ENCODE data around the gene SPAG9. TPM values are rescaled to one million over a fixed set of nuclear protein-coding genes. Genes with fewer than 3 reads are reported as not detected.
A peak's percentile ranks its signal among the peaks of the same experiment; 100 is the strongest.

Gene SPAG9
- total RNA-seq, 4 donors from 2014 or later, result 37.0 to 131 (median 116) TPM

DNA sequence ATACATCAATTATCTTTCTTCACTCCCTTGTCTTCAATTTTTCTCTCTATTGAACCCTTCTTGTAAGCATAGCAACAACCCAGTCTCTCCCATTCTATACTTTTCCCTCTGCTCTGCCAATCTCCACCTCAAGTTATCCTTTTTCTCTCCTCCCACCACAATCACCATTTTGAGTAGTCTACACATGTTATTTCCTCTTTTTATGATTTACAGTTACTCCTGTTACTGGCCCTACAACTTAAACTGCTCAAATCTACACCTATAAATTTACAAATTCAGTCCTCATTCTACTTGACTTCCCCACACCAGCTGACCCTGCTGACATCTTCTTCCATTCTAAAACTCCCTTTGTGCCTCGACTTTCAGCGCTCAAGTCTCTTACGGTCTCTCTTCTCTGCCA is 84.6 kb downstream of the SPAG9 start:
- Histone ChIP-seq H3K27ac (peak overlapping the region in 2 of 4 donors; percentile 1 to 2), H3K4me3 (no peak overlapping the region), H3K36me3 (no peaks in the 10 kb centered on the region), H3K27me3 (no peaks in the 10 kb centered on the region), H3K9me3 (no peaks in the 10 kb centered on the region), H3K4me1 (peaks cover 0 to 9% (median 3%) of the 10 kb centered on the region in 4 donors)
- DNase-seq, result no peak
- intact Hi-C loops (cut with DNase I; ENCODE audit: low total_unique reads) (no loop called here), in situ Hi-C loops (cut with MboI; ENCODE audit: low pct_ligation_motif_present in 1 of 4, low pct_unique_long_range_greater_than_20kb in 1 of 4, low sequenced_read_pairs in 3 of 4) (no loop called here)
- TF ChIP-seq POLR2A (IDR thresholded peaks at IDR 0.05), result no peak
- TF ChIP-seq POLR2AphosphoS5 (IDR thresholded peaks at IDR 0.05), result no peak
- TF ChIP-seq, protein P1, sequence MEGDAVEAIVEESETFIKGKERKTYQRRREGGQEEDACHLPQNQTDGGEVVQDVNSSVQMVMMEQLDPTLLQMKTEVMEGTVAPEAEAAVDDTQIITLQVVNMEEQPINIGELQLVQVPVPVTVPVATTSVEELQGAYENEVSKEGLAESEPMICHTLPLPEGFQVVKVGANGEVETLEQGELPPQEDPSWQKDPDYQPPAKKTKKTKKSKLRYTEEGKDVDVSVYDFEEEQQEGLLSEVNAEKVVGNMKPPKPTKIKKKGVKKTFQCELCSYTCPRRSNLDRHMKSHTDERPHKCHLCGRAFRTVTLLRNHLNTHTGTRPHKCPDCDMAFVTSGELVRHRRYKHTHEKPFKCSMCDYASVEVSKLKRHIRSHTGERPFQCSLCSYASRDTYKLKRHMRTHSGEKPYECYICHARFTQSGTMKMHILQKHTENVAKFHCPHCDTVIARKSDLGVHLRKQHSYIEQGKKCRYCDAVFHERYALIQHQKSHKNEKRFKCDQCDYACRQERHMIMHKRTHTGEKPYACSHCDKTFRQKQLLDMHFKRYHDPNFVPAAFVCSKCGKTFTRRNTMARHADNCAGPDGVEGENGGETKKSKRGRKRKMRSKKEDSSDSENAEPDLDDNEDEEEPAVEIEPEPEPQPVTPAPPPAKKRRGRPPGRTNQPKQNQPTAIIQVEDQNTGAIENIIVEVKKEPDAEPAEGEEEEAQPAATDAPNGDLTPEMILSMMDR (IDR thresholded peaks at IDR 0.05), result no peak
- no peak for TF ChIP-seq EP300 (IDR thresholded peaks at IDR 0.05; ENCODE audit: low read depth)
- WGBS, 2 donors (ENCODE audit: low coverage in 1 of 2), result 93 to 94% methylated on average over 3 of the region's 3 CpGs

DNA sequence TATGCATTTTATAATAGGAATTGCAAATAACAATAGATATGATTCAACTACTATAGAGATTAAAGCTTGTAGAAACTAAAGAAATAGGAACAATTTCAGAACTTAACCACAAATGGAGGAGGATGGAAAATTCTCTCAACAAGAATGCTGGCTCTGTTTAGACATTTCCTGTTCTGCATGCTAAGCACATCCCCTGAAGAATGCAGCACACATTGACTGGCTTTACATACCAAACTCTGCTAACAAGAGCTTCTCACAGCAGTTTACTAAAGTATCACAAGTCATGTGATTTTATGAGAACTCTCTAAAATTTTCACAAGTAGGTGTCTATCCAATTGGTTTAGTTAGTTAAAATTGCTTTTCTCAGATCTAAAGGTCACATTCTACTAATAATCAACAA is 85.2 kb downstream of the SPAG9 start:
- TF ChIP-seq EP300 (IDR thresholded peaks at IDR 0.05; ENCODE audit: low read depth) (no peak), POLR2AphosphoS5 (IDR thresholded peaks at IDR 0.05) (no peak), POLR2A (IDR thresholded peaks at IDR 0.05) (no peak)
- TF ChIP-seq, protein P1 (IDR thresholded peaks at IDR 0.05), result no peak
- intact Hi-C loops (cut with DNase I; ENCODE audit: low total_unique reads) (loop anchor here (1.0 kb wide), 1 partner anchor 20 kb away; no protein-coding TSS in a partner anchor), in situ Hi-C loops (cut with MboI; ENCODE audit: low pct_ligation_motif_present in 1 of 4, low pct_unique_long_range_greater_than_20kb in 1 of 4, low sequenced_read_pairs in 3 of 4) (no loop called here)
- Histone ChIP-seq H3K9me3 (no peaks in the 10 kb centered on the region), H3K27me3 (no peaks in the 10 kb centered on the region), H3K36me3 (no peaks in the 10 kb centered on the region), H3K27ac (peak overlapping the region in 3 of 4 donors; percentile 1 to 10 (median 2)), H3K4me1 (peaks cover 0 to 12% (median 3%) of the 10 kb centered on the region in 4 donors), H3K4me3 (no peak overlapping the region)
- no peak for DNase-seq

DNA sequence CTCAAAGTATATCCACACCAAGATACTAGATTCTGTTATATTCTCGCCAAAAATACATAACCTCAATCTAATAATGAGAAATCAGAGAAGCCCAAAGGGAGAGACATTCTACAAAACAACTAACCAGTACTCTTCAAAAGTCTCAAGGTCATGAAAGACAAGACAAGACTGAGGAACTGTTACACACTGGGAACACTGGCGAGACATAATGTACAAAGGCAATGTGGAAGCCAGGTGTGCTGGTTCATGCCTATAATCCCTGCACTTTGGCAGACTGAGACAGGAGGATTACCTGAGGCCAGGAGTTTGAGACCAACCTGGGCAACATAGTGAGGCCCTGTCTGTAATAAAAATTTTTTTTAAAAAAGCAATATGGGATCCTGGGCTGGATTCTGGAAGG is 85.9 kb downstream of the SPAG9 start:
- Histone ChIP-seq H3K9me3 (no peaks in the 10 kb centered on the region), H3K4me3 (no peak overlapping the region), H3K27ac (no peak overlapping the region), H3K4me1 (peaks cover 0 to 18% (median 6%) of the 10 kb centered on the region in 4 donors), H3K27me3 (no peaks in the 10 kb centered on the region), H3K36me3 (no peaks in the 10 kb centered on the region)
- intact Hi-C loops (cut with DNase I; ENCODE audit: low total_unique reads) (loop anchor here (1.0 kb wide), 1 partner anchor 19 kb away; no protein-coding TSS in a partner anchor), in situ Hi-C loops (cut with MboI; ENCODE audit: low pct_ligation_motif_present in 1 of 4, low pct_unique_long_range_greater_than_20kb in 1 of 4, low sequenced_read_pairs in 3 of 4) (no loop called here)
- TF ChIP-seq POLR2AphosphoS5 (IDR thresholded peaks at IDR 0.05), result no peak
- TF ChIP-seq, protein P1 (IDR thresholded peaks at IDR 0.05), result no peak
- no peak for TF ChIP-seq POLR2A (IDR thresholded peaks at IDR 0.05)
- TF ChIP-seq EP300 (IDR thresholded peaks at IDR 0.05; ENCODE audit: low read depth), result no peak
- no peak for DNase-seq
- 86 to 92% methylated on average over 1 to 2 of the region's 2 CpGs for WGBS, 2 donors (ENCODE audit: low coverage in 1 of 2)

DNA sequence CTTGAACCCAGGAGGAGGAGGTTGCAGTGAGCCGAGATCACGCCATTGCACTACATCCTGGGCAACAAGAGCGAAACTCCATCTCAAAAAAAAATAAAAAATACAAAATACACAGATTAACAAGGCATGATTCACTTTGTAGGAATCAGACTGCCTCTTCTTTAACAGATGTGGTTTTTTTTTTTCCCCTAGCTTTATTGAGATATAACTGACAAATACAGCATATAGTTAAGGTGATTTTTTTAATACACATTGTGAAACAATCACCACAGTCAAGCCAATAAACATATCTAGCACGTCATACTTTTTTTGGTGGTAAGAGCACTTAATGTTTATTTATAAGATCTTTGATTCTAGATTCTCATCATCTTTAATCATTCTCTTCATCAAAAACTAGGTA is 87.8 kb downstream of the SPAG9 start:
- Histone ChIP-seq H3K4me1 (peaks cover 0 to 18% (median 9%) of the 10 kb centered on the region in 4 donors), H3K4me3 (no peak overlapping the region), H3K9me3 (no peaks in the 10 kb centered on the region), H3K27me3 (no peaks in the 10 kb centered on the region), H3K27ac (no peak overlapping the region), H3K36me3 (no peaks in the 10 kb centered on the region)
- DNase-seq, result no peak
- WGBS, 2 donors (ENCODE audit: low coverage in 1 of 2), result 89 to 92% methylated on average over 4 of the region's 4 CpGs
- in situ Hi-C loops (cut with MboI; ENCODE audit: low pct_ligation_motif_present in 1 of 4, low pct_unique_long_range_greater_than_20kb in 1 of 4, low sequenced_read_pairs in 3 of 4), result no loop called here
- intact Hi-C loops (cut with DNase I; ENCODE audit: low total_unique reads), result no loop called here
- TF ChIP-seq POLR2AphosphoS5 (IDR thresholded peaks at IDR 0.05), result no peak
- TF ChIP-seq, protein P1 (IDR thresholded peaks at IDR 0.05), result no peak
- TF ChIP-seq POLR2A (IDR thresholded peaks at IDR 0.05), result no peak
- no peak for TF ChIP-seq EP300 (IDR thresholded peaks at IDR 0.05; ENCODE audit: low read depth)
